Dendritic cell treated with granulocyte-macrophage colony-stimulating factor and Interleukin-4, amounts not matched to agents 40 ng/mL and 50 ng/mL, for 4 days (primary cell): ENCODE results near the gene TNP1.

Experiments
- H3K27ac Mint-ChIP-seq: one replicate; pipeline ENCODE4 v1.8.0; 2022; ENCODE audit warnings: mild to moderate bottlenecking, mixed read lengths
- H3K27me3 Mint-ChIP-seq: one replicate; pipeline ENCODE4 v1.8.0; 2022; ENCODE audit warnings: mild to moderate bottlenecking, mixed read lengths
- H3K36me3 Mint-ChIP-seq: one replicate; pipeline ENCODE4 v1.8.0; 2022; ENCODE audit warnings: low read depth, mixed read lengths
- H3K4me1 Mint-ChIP-seq: one replicate; pipeline ENCODE4 v1.8.0; 2022; ENCODE audit warnings: low read depth, mixed read lengths
- H3K4me3 Mint-ChIP-seq: one replicate; pipeline ENCODE4 v1.8.0; 2022; ENCODE audit warnings: mild to moderate bottlenecking, moderate library complexity, mixed read lengths
- H3K9me3 Mint-ChIP-seq: one replicate; pipeline ENCODE4 v1.8.0; 2022; ENCODE audit warnings: mixed read lengths
- intact Hi-C: fragments of 100-400 bp; cut with micrococcal nuclease; formaldehyde crosslinking; loops from one replicate; pipeline ENCODE4 v1.15.0; 2022

The TNP1 gene

GRCh38 chr2:216884347-216884746 lies 24.5 kb upstream of the TNP1 start:
- intact Hi-C loops: no loop called here
- Mint-ChIP-seq H3K27me3 (peaks cover 13% of the 10 kb centered on the region), H3K4me3 (no peak overlapping the region), H3K36me3 (no peaks in the 10 kb centered on the region), H3K9me3 (no peaks in the 10 kb centered on the region), H3K4me1 (peaks cover 19% of the 10 kb centered on the region), H3K27ac (no peak overlapping the region)

- intact Hi-C loops: no loop called here
- Mint-ChIP-seq H3K36me3 (no peaks in the 10 kb centered on the region), H3K4me3 (no peak overlapping the region), H3K4me1 (peaks cover 25% of the 10 kb centered on the region), H3K9me3 (no peaks in the 10 kb centered on the region), H3K27ac (no peak overlapping the region), H3K27me3 (peaks cover 11% of the 10 kb centered on the region)
Measured at GRCh38 chr2:216882876-216883275, 23.0 kb upstream of the TNP1 start.

GRCh38 chr2:216881411-216881810 lies 21.5 kb upstream of the TNP1 start:
- peaks cover 9% of the 10 kb centered on the region for H3K27me3 Mint-ChIP-seq
- peak overlapping the region; percentile 42 for H3K27ac Mint-ChIP-seq
- no peak overlapping the region for H3K4me3 Mint-ChIP-seq
- no peaks in the 10 kb centered on the region for H3K36me3 Mint-ChIP-seq
- no peaks in the 10 kb centered on the region for H3K9me3 Mint-ChIP-seq
- peaks cover 25% of the 10 kb centered on the region for H3K4me1 Mint-ChIP-seq
- intact Hi-C loops: no loop called here

- intact Hi-C loops: no loop called here
- Mint-ChIP-seq H3K4me3 (peak overlapping the region; percentile 13), H3K36me3 (no peaks in the 10 kb centered on the region), H3K27me3 (peaks cover 9% of the 10 kb centered on the region), H3K4me1 (peaks cover 25% of the 10 kb centered on the region), H3K9me3 (no peaks in the 10 kb centered on the region), H3K27ac (peak overlapping the region; percentile 42)
Measured at GRCh38 chr2:216880509-216881184, 20.8 kb upstream of the TNP1 start.

GRCh38 chr2:216879727-216880508 lies 20.1 kb upstream of the TNP1 start:
- H3K36me3 Mint-ChIP-seq: no peaks in the 10 kb centered on the region
- no peak overlapping the region for H3K27ac Mint-ChIP-seq
- H3K9me3 Mint-ChIP-seq: no peaks in the 10 kb centered on the region

GRCh38 chr2:216878072-216878471 lies 18.2 kb upstream of the TNP1 start:
- H3K4me1 Mint-ChIP-seq: peaks cover 25% of the 10 kb centered on the region
- H3K4me3 Mint-ChIP-seq: no peak overlapping the region
- H3K27me3 Mint-ChIP-seq: peaks cover 9% of the 10 kb centered on the region
- H3K27ac Mint-ChIP-seq: no peak overlapping the region
- no peaks in the 10 kb centered on the region for H3K36me3 Mint-ChIP-seq
- H3K9me3 Mint-ChIP-seq: no peaks in the 10 kb centered on the region
- intact Hi-C loops: no loop called here

More at GRCh38 chr2:216879727-216880508, 20.1 kb upstream of the TNP1 start:
- Mint-ChIP-seq H3K4me3 (peak overlapping the region; percentile 13), H3K4me1 (peaks cover 25% of the 10 kb centered on the region), H3K27me3 (peaks cover 9% of the 10 kb centered on the region)
- intact Hi-C loops: no loop called here

GRCh38 chr2:216877085-216877484 lies 17.2 kb upstream of the TNP1 start:
- no peak overlapping the region for H3K4me3 Mint-ChIP-seq
- no peak overlapping the region for H3K27ac Mint-ChIP-seq
- H3K4me1 Mint-ChIP-seq: peaks cover 25% of the 10 kb centered on the region
- no peaks in the 10 kb centered on the region for H3K36me3 Mint-ChIP-seq
- no peaks in the 10 kb centered on the region for H3K9me3 Mint-ChIP-seq
- intact Hi-C loops: no loop called here
- H3K27me3 Mint-ChIP-seq: peaks cover 8% of the 10 kb centered on the region

- H3K4me3 Mint-ChIP-seq: no peak overlapping the region
- intact Hi-C loops: no loop called here
- H3K36me3 Mint-ChIP-seq: no peaks in the 10 kb centered on the region
- no peaks in the 10 kb centered on the region for H3K9me3 Mint-ChIP-seq
- H3K27me3 Mint-ChIP-seq: peaks cover 8% of the 10 kb centered on the region
- no peak overlapping the region for H3K27ac Mint-ChIP-seq
- H3K4me1 Mint-ChIP-seq: peaks cover 19% of the 10 kb centered on the region
Measured at GRCh38 chr2:216875862-216876261, 16.0 kb upstream of the TNP1 start.

- intact Hi-C loops: no loop called here
- H3K27ac Mint-ChIP-seq: no peak overlapping the region
- H3K36me3 Mint-ChIP-seq: no peaks in the 10 kb centered on the region
- H3K9me3 Mint-ChIP-seq: no peaks in the 10 kb centered on the region
- peaks cover 2% of the 10 kb centered on the region for H3K27me3 Mint-ChIP-seq
- peaks cover 5% of the 10 kb centered on the region for H3K4me1 Mint-ChIP-seq
- no peak overlapping the region for H3K4me3 Mint-ChIP-seq
Measured at GRCh38 chr2:216873573-216873972, 13.7 kb upstream of the TNP1 start.

GRCh38 chr2:216872624-216873023 lies 12.8 kb upstream of the TNP1 start:
- Mint-ChIP-seq H3K4me3 (no peak overlapping the region), H3K27me3 (peaks cover 2% of the 10 kb centered on the region), H3K27ac (no peak overlapping the region), H3K9me3 (no peaks in the 10 kb centered on the region), H3K36me3 (no peaks in the 10 kb centered on the region), H3K4me1 (no peaks in the 10 kb centered on the region)
- intact Hi-C loops: no loop called here

- Mint-ChIP-seq H3K4me1 (no peaks in the 10 kb centered on the region), H3K36me3 (no peaks in the 10 kb centered on the region), H3K4me3 (no peak overlapping the region), H3K27me3 (peaks cover 2% of the 10 kb centered on the region), H3K27ac (no peak overlapping the region), H3K9me3 (no peaks in the 10 kb centered on the region)
- intact Hi-C loops: no loop called here
Measured at GRCh38 chr2:216872040-216872439, 12.2 kb upstream of the TNP1 start.

GRCh38 chr2:216871333-216871934 lies 11.6 kb upstream of the TNP1 start:
- Mint-ChIP-seq H3K36me3 (no peaks in the 10 kb centered on the region), H3K4me1 (peaks cover 3% of the 10 kb centered on the region), H3K27ac (no peak overlapping the region), H3K27me3 (peaks cover 2% of the 10 kb centered on the region), H3K4me3 (no peak overlapping the region), H3K9me3 (no peaks in the 10 kb centered on the region)
- intact Hi-C loops: no loop called here

- Mint-ChIP-seq H3K36me3 (no peaks in the 10 kb centered on the region), H3K27me3 (peaks cover 2% of the 10 kb centered on the region), H3K9me3 (no peaks in the 10 kb centered on the region), H3K4me3 (no peak overlapping the region), H3K4me1 (peaks cover 4% of the 10 kb centered on the region), H3K27ac (no peak overlapping the region)
- intact Hi-C loops: no loop called here
Measured at GRCh38 chr2:216870508-216871332, 10.9 kb upstream of the TNP1 start.
